ENCODE data around the gene GAB2. TPM values are rescaled to one million over a fixed set of nuclear protein-coding genes. Genes with fewer than 3 reads are reported as not detected.

The GAB2 gene
- total and polyA plus RNA-seq, 2 of the 13 experiments (the other 11 are each of a cell fraction or from before 2014, with no cell fraction given) = 4.1 to 8.6 TPM

DNA sequence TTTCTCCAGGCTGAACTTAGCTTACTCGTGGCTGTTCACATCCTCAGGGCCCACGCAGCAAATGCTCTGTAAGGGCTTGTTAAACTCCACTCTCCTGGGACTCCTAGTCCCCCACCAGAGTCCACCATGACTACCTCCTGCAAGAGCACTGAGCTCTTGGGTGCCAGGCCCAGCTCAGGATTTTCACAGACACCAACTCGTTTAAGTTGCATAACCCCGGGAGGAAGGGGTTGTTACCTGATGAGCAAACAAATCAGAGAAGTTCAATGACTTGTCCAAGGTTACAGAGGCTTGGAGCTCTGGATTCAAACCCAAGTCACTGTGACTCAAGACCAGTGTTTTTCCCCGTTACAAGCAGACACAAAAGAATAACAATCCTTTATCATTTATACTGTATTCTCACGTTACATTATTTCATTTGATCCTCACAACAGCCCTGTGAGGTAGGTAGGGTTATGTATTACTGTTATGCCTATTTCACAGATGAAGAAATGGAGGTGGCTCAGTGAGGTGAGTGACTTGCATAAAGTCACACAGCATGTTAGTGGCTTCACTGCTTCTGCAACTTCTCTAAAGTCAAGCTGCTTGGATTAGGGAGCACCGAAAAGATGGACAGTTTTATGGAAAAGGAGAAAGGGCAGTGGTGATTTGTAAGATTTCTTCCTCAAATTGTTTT is 246.6 kb downstream of the GAB2 start (continued):
- TF ChIP-seq IKZF4 (CRISPR knock-in tag; IDR thresholded peaks at IDR 0.05; ENCODE audit: borderline replicate concordance, low read depth, not compliant biosample characterization) (no peak), ZNF431 (CRISPR knock-in tag; IDR thresholded peaks at IDR 0.05; ENCODE audit: borderline replicate concordance, low read depth) (no peak), HMG20A (CRISPR knock-in tag; IDR thresholded peaks at IDR 0.05; ENCODE audit: borderline replicate concordance) (peak; percentile 95), HNRNPK (IDR thresholded peaks at IDR 0.05; ENCODE audit: low read depth, low read length, poor library complexity, severe bottlenecking) (no peak), TBX2 (CRISPR knock-in tag; IDR thresholded peaks at IDR 0.05; ENCODE audit: borderline replicate concordance) (0 out of 2 replicates have a peak, but pooled peaks have one; percentile 42), SIX1 (CRISPR knock-in tag; IDR thresholded peaks at IDR 0.05; ENCODE audit: borderline replicate concordance) (no peak), POLR2G (IDR thresholded peaks at IDR 0.05; ENCODE audit: low read depth, low read length) (no peak), ZNF143 (CRISPR knock-in tag; IDR thresholded peaks at IDR 0.05) (peak; percentile 35), RARG (CRISPR knock-in tag; IDR thresholded peaks at IDR 0.05; ENCODE audit: low read depth) (no peak), NFE2L2 (IDR thresholded peaks at IDR 0.05; ENCODE audit: low read length) (no peak), MZF1 (CRISPR knock-in tag; IDR thresholded peaks at IDR 0.05; ENCODE audit: borderline replicate concordance) (no peak), TARDBP (CRISPR knock-in tag; IDR thresholded peaks at IDR 0.05) (no peak), SMC3 (IDR thresholded peaks at IDR 0.05; ENCODE audit: low read length) (0 out of 2 replicates have a peak, but pooled peaks have one; percentile 8)
- TF ChIP-seq, protein P1, sequence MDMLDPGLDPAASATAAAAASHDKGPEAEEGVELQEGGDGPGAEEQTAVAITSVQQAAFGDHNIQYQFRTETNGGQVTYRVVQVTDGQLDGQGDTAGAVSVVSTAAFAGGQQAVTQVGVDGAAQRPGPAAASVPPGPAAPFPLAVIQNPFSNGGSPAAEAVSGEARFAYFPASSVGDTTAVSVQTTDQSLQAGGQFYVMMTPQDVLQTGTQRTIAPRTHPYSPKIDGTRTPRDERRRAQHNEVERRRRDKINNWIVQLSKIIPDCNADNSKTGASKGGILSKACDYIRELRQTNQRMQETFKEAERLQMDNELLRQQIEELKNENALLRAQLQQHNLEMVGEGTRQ (IDR thresholded peaks at IDR 0.05; ENCODE audit: low read depth, low read length) = no peak
- TF ChIP-seq, protein P1 (CRISPR knock-in tag; IDR thresholded peaks at IDR 0.05; ENCODE audit: borderline replicate concordance) = no peak
- TF ChIP-seq, protein P2, sequence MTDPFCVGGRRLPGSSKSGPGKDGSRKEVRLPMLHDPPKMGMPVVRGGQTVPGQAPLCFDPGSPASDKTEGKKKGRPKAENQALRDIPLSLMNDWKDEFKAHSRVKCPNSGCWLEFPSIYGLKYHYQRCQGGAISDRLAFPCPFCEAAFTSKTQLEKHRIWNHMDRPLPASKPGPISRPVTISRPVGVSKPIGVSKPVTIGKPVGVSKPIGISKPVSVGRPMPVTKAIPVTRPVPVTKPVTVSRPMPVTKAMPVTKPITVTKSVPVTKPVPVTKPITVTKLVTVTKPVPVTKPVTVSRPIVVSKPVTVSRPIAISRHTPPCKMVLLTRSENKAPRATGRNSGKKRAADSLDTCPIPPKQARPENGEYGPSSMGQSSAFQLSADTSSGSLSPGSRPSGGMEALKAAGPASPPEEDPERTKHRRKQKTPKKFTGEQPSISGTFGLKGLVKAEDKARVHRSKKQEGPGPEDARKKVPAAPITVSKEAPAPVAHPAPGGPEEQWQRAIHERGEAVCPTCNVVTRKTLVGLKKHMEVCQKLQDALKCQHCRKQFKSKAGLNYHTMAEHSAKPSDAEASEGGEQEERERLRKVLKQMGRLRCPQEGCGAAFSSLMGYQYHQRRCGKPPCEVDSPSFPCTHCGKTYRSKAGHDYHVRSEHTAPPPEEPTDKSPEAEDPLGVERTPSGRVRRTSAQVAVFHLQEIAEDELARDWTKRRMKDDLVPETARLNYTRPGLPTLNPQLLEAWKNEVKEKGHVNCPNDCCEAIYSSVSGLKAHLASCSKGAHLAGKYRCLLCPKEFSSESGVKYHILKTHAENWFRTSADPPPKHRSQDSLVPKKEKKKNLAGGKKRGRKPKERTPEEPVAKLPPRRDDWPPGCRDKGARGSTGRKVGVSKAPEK (CRISPR knock-in tag; IDR thresholded peaks at IDR 0.05; ENCODE audit: borderline replicate concordance) = no peak
- TF ChIP-seq, protein P3, sequence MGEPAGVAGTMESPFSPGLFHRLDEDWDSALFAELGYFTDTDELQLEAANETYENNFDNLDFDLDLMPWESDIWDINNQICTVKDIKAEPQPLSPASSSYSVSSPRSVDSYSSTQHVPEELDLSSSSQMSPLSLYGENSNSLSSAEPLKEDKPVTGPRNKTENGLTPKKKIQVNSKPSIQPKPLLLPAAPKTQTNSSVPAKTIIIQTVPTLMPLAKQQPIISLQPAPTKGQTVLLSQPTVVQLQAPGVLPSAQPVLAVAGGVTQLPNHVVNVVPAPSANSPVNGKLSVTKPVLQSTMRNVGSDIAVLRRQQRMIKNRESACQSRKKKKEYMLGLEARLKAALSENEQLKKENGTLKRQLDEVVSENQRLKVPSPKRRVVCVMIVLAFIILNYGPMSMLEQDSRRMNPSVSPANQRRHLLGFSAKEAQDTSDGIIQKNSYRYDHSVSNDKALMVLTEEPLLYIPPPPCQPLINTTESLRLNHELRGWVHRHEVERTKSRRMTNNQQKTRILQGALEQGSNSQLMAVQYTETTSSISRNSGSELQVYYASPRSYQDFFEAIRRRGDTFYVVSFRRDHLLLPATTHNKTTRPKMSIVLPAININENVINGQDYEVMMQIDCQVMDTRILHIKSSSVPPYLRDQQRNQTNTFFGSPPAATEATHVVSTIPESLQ (CRISPR knock-in tag; conservative IDR thresholded peaks at IDR 0.05) = no peak
- TF ChIP-seq, protein P4, sequence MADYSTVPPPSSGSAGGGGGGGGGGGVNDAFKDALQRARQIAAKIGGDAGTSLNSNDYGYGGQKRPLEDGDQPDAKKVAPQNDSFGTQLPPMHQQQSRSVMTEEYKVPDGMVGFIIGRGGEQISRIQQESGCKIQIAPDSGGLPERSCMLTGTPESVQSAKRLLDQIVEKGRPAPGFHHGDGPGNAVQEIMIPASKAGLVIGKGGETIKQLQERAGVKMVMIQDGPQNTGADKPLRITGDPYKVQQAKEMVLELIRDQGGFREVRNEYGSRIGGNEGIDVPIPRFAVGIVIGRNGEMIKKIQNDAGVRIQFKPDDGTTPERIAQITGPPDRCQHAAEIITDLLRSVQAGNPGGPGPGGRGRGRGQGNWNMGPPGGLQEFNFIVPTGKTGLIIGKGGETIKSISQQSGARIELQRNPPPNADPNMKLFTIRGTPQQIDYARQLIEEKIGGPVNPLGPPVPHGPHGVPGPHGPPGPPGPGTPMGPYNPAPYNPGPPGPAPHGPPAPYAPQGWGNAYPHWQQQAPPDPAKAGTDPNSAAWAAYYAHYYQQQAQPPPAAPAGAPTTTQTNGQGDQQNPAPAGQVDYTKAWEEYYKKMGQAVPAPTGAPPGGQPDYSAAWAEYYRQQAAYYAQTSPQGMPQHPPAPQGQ (CRISPR knock-in tag; IDR thresholded peaks at IDR 0.05; ENCODE audit: borderline replicate concordance) = no peak
